HEK293 (cell line): ENCODE measurements around the gene RAB6A.

Experiments used
- HIC1 ChIP-seq: fragments of 450-650 bp; formaldehyde crosslinking; IDR thresholded peaks from 2 replicates; pipeline ENCODE4 v1.5.1; 2016; ENCODE audit warnings: missing biosample characterization, missing genetic modification characterization
- KLF7 ChIP-seq: fragments of 450-650 bp; formaldehyde crosslinking; IDR thresholded peaks from 2 replicates; pipeline ENCODE4 v1.5.1; 2016; ENCODE audit warnings: missing biosample characterization, missing genetic modification characterization, borderline replicate concordance
- MZF1 ChIP-seq: fragments of 450-650 bp; formaldehyde crosslinking; IDR thresholded peaks from 2 replicates; pipeline ENCODE4 v1.5.1; 2017; ENCODE audit warnings: missing biosample characterization, missing genetic modification characterization, borderline replicate concordance
- PATZ1 ChIP-seq: fragments of 450-650 bp; formaldehyde crosslinking; IDR thresholded peaks from 2 replicates; pipeline ENCODE4 v1.5.1; 2016; ENCODE audit warnings: missing biosample characterization, missing genetic modification characterization
- SCRT1 ChIP-seq: fragments of 450-650 bp; formaldehyde crosslinking; IDR thresholded peaks from 2 replicates; pipeline ENCODE4 v1.5.1; 2016; ENCODE audit warnings: missing biosample characterization, missing genetic modification characterization, borderline replicate concordance
- SP2 ChIP-seq: fragments of 450-650 bp; formaldehyde crosslinking; IDR thresholded peaks from 2 replicates; pipeline ENCODE4 v1.5.1; 2016; ENCODE audit warnings: missing biosample characterization, missing genetic modification characterization
- ZBTB10 ChIP-seq: fragments of 450-650 bp; formaldehyde crosslinking; IDR thresholded peaks from 2 replicates; pipeline ENCODE4 v1.5.1; 2016; ENCODE audit warnings: missing biosample characterization, missing genetic modification characterization
- ZFP41 ChIP-seq: fragments of 450-650 bp; formaldehyde crosslinking; IDR thresholded peaks from 2 replicates; pipeline ENCODE4 v1.5.1; 2016; ENCODE audit warnings: missing biosample characterization, missing genetic modification characterization, borderline replicate concordance
- ZNF121 ChIP-seq: fragments of 450-650 bp; formaldehyde crosslinking; IDR thresholded peaks from 2 replicates; pipeline ENCODE4 v1.5.1; 2016; ENCODE audit warnings: missing biosample characterization, missing genetic modification characterization
- ZNF133 ChIP-seq: fragments of 450-650 bp; formaldehyde crosslinking; IDR thresholded peaks from 2 replicates; pipeline ENCODE4 v1.5.1; 2016; ENCODE audit warnings: missing biosample characterization, missing genetic modification characterization
- ZNF140 ChIP-seq: fragments of 450-650 bp; formaldehyde crosslinking; IDR thresholded peaks from 2 replicates; pipeline ENCODE4 v1.5.1; 2016; ENCODE audit warnings: missing biosample characterization, missing genetic modification characterization
- ZNF2 ChIP-seq: fragments of 450-650 bp; formaldehyde crosslinking; IDR thresholded peaks from 2 replicates; pipeline ENCODE4 v1.5.1; 2016; ENCODE audit warnings: missing biosample characterization, missing genetic modification characterization
- ZNF24 ChIP-seq: fragments of 450-650 bp; formaldehyde crosslinking; IDR thresholded peaks from 2 replicates; pipeline ENCODE4 v1.5.1; 2016; ENCODE audit warnings: missing biosample characterization, missing genetic modification characterization
- ZNF335 ChIP-seq: fragments of 450-650 bp; formaldehyde crosslinking; conservative IDR thresholded peaks from 2 replicates; pipeline ENCODE4 v1.5.1; 2016; ENCODE audit warnings: missing biosample characterization, missing genetic modification characterization
- ZNF341 ChIP-seq: fragments of 450-650 bp; formaldehyde crosslinking; IDR thresholded peaks from 2 replicates; pipeline ENCODE4; 2016; ENCODE audit warnings: low read depth, missing biosample characterization, missing genetic modification characterization
- ZNF366 ChIP-seq: fragments of 450-650 bp; formaldehyde crosslinking; conservative IDR thresholded peaks from 2 replicates; pipeline ENCODE4 v1.5.1; 2016; ENCODE audit warnings: missing biosample characterization, missing genetic modification characterization
- ZNF510 ChIP-seq: fragments of 450-650 bp; formaldehyde crosslinking; IDR thresholded peaks from 2 replicates; pipeline ENCODE4 v1.5.1; 2018; ENCODE audit warnings: mild to moderate bottlenecking, missing genetic modification characterization, missing biosample characterization; ENCODE audit not compliant: insufficient replicate concordance
- ZNF624 ChIP-seq: fragments of 450-650 bp; formaldehyde crosslinking; IDR thresholded peaks from 2 replicates; pipeline ENCODE4 v1.5.1; 2017; ENCODE audit warnings: missing biosample characterization, missing genetic modification characterization
- ZNF639 ChIP-seq: fragments of 450-650 bp; formaldehyde crosslinking; IDR thresholded peaks from 2 replicates; pipeline ENCODE4 v1.5.1; 2016; ENCODE audit warnings: missing biosample characterization, missing genetic modification characterization
- ZNF645 ChIP-seq: fragments of 450-650 bp; formaldehyde crosslinking; IDR thresholded peaks from 2 replicates; pipeline ENCODE4; 2016; ENCODE audit warnings: missing biosample characterization, missing genetic modification characterization
- ZNF660 ChIP-seq: fragments of 450-650 bp; IDR thresholded peaks from 2 replicates; pipeline ENCODE4 v1.5.1; 2018; ENCODE audit warnings: missing biosample characterization, mild to moderate bottlenecking, missing genetic modification characterization
- ZNF664 ChIP-seq: fragments of 450-650 bp; formaldehyde crosslinking; IDR thresholded peaks from 2 replicates; pipeline ENCODE4 v1.5.1; 2016; ENCODE audit warnings: missing biosample characterization, missing genetic modification characterization
- ZNF707 ChIP-seq: fragments of 450-650 bp; formaldehyde crosslinking; IDR thresholded peaks from 2 replicates; pipeline ENCODE4 v1.5.1; 2016; ENCODE audit warnings: missing biosample characterization, missing genetic modification characterization
- ZNF830 ChIP-seq: fragments of 450-650 bp; IDR thresholded peaks from 2 replicates; pipeline ENCODE4 v1.5.0; 2018; ENCODE audit warnings: missing biosample characterization, missing genetic modification characterization, low read depth, mild to moderate bottlenecking, moderate library complexity
- ZSCAN18 ChIP-seq: fragments of 450-650 bp; formaldehyde crosslinking; IDR thresholded peaks from 2 replicates; pipeline ENCODE4 v1.5.1; 2016; ENCODE audit warnings: missing biosample characterization, missing genetic modification characterization
- ZSCAN4 ChIP-seq: fragments of 450-650 bp; formaldehyde crosslinking; IDR thresholded peaks from 2 replicates; pipeline ENCODE4 v1.5.1; 2017; ENCODE audit warnings: missing biosample characterization, missing genetic modification characterization

The RAB6A gene

GRCh38 chr11:73787643-73788558 lies 27.0 kb upstream of the RAB6A start, which contains the start of gene MRPL48 (continued):
- peak; percentile 58 for TF ChIP-seq ZSCAN18 (tag by site-specific recombination)
- TF ChIP-seq ZNF121 (tag by site-specific recombination): peak; percentile 61; the same call in 1 of the 2 replicates
- peak; percentile 52; the same call in 1 of the 2 replicates for TF ChIP-seq ZSCAN4 (tag by site-specific recombination)
- TF ChIP-seq ZNF645: no peak
- TF ChIP-seq MZF1 (tag by site-specific recombination): peak; percentile 42; the same call in 1 of the 2 replicates
- no peak for TF ChIP-seq ZNF830 (tag by site-specific recombination)
- TF ChIP-seq ZNF707: no peak
- TF ChIP-seq KLF7 (tag by site-specific recombination): peak; percentile 67; the same call in 1 of the 2 replicates
- peak; percentile 31 for TF ChIP-seq ZNF510 (tag by site-specific recombination)
- TF ChIP-seq ZNF624 (tag by site-specific recombination): no peak
- TF ChIP-seq ZNF24 (tag by site-specific recombination): peak; percentile 83
- TF ChIP-seq ZNF664: peak; percentile 50; the same call in 1 of the 2 replicates
- TF ChIP-seq ZNF639: peak; percentile 98
- no peak for TF ChIP-seq ZNF140 (tag by site-specific recombination)
- peak; percentile 63 for TF ChIP-seq PATZ1 (tag by site-specific recombination)
- TF ChIP-seq ZNF660 (tag by site-specific recombination): peak; percentile 84
- TF ChIP-seq SP2 (tag by site-specific recombination): peak; percentile 69
- peak; percentile 42 for TF ChIP-seq ZNF335 (tag by site-specific recombination)
- peak; percentile 22; the same call in 1 of the 2 replicates for TF ChIP-seq ZNF366 (tag by site-specific recombination)
- peak; percentile 100 for TF ChIP-seq ZNF341 (tag by site-specific recombination)
- peak; percentile 96 for TF ChIP-seq ZNF2 (tag by site-specific recombination)
- no peak for TF ChIP-seq ZFP41 (tag by site-specific recombination)
- no peak for TF ChIP-seq ZNF133 (tag by site-specific recombination)
- peak; percentile 85 for TF ChIP-seq ZBTB10
- peak; percentile 52; the same call in 1 of the 2 replicates for TF ChIP-seq HIC1 (tag by site-specific recombination)
- peak; percentile 8; the same call in 1 of the 2 replicates for TF ChIP-seq SCRT1
